ENCODE data around the gene DHX34.

- TF ChIP-seq CTCF (IDR thresholded peaks at IDR 0.05 in 2 of 3, conservative IDR thresholded peaks at IDR 0.05 in 1 of 3; ENCODE audit: insufficient read depth in 2 of 3, low read depth in 1 of 3, low read length in 3 of 3) (no peak), VEZF1 (CRISPR knock-in tag; IDR thresholded peaks at IDR 0.05) (no peak), ZNF76 (CRISPR knock-in tag; IDR thresholded peaks at IDR 0.05; ENCODE audit: borderline replicate concordance) (no peak), RAD21 (CRISPR knock-in tag; conservative IDR thresholded peaks at IDR 0.05 in 1 of 2, IDR thresholded peaks at IDR 0.05 in 1 of 2) (no peak), POLR2AphosphoS5 (IDR thresholded peaks at IDR 0.05; ENCODE audit: control insufficient read depth, insufficient read depth, low read depth, low read length) (no peak), EP300 (IDR thresholded peaks at IDR 0.05; ENCODE audit: low read length) (no peak), POLR3A (IDR thresholded peaks at IDR 0.05; ENCODE audit: borderline replicate concordance, extremely low read depth, insufficient read depth, insufficient read length) (no peak), JUNB (CRISPR knock-in tag; conservative IDR thresholded peaks at IDR 0.05) (no peak), ZNF431 (CRISPR knock-in tag; IDR thresholded peaks at IDR 0.05) (no peak), ZNF707 (CRISPR knock-in tag; conservative IDR thresholded peaks at IDR 0.05) (no peak)
Observed at GRCh38 chr19:47398707-47399597, 49.8 kb downstream of the DHX34 start.
